Measurements from ENCODE around the gene RSPO4.
A peak's percentile ranks its signal among the peaks of the same experiment; 100 is the strongest.

Gene RSPO4

GRCh38 chr20:967796-968742, 34.0 kb downstream of the RSPO4 start:
- DNase-seq (ENCODE audit: low spot score): peak; percentile 51

- DNase-seq (ENCODE audit: low spot score): no peak
These were observed 36.2 kb downstream of the RSPO4 start for GRCh38 chr20:965956-966355.

GRCh38 chr20:963795-964194, 38.3 kb downstream of the RSPO4 start:
- DNase-seq (ENCODE audit: low spot score): no peak

- DNase-seq (ENCODE audit: low spot score): no peak
These were observed 39.4 kb downstream of the RSPO4 start for GRCh38 chr20:962683-963082.

- no peak for DNase-seq (ENCODE audit: low spot score)
These were observed 39.9 kb downstream of the RSPO4 start for GRCh38 chr20:962223-962622.

- DNase-seq (ENCODE audit: low spot score): no peak
These were observed 40.3 kb downstream of the RSPO4 start for GRCh38 chr20:961768-962167.

- no peak for DNase-seq (ENCODE audit: low spot score)
These were observed 42.0 kb downstream of the RSPO4 start for GRCh38 chr20:959996-960615.

GRCh38 chr20:958936-959815, 42.9 kb downstream of the RSPO4 start:
- DNase-seq (ENCODE audit: low spot score): no peak

- DNase-seq (ENCODE audit: low spot score): no peak
These were observed 44.6 kb downstream of the RSPO4 start for GRCh38 chr20:957544-957943.

- DNase-seq (ENCODE audit: low spot score): peak; percentile 85
These were observed 45.7 kb downstream of the RSPO4 start for GRCh38 chr20:956330-956951.

- no peak for DNase-seq (ENCODE audit: low spot score)
These were observed 46.5 kb downstream of the RSPO4 start for GRCh38 chr20:955656-956055.

GRCh38 chr20:955111-955510, 47.0 kb downstream of the RSPO4 start:
- DNase-seq (ENCODE audit: low spot score): no peak

- DNase-seq (ENCODE audit: low spot score): no peak
These were observed 48.4 kb downstream of the RSPO4 start for GRCh38 chr20:953742-954141.

- no peak for DNase-seq (ENCODE audit: low spot score)
These were observed 49.8 kb downstream of the RSPO4 start for GRCh38 chr20:952196-952795.

- DNase-seq (ENCODE audit: low spot score): no peak
These were observed 50.5 kb downstream of the RSPO4 start for GRCh38 chr20:951384-952169.

GRCh38 chr20:949717-950116, 52.4 kb downstream of the RSPO4 start:
- no peak for DNase-seq (ENCODE audit: low spot score)

GRCh38 chr20:946826-947225, 55.3 kb downstream of the RSPO4 start:
- no peak for DNase-seq (ENCODE audit: low spot score)

GRCh38 chr20:945841-946240, 56.3 kb downstream of the RSPO4 start:
- no peak for DNase-seq (ENCODE audit: low spot score)

- peak; percentile 46 for DNase-seq (ENCODE audit: low spot score)
These were observed 57.2 kb downstream of the RSPO4 start for GRCh38 chr20:944774-945410.

- no peak for DNase-seq (ENCODE audit: low spot score)
These were observed 58.0 kb downstream of the RSPO4 start for GRCh38 chr20:944148-944547.

All from iPS-NIHi11 (cell line).